ENCODE results near the gene CCDC122.

GRCh38 chr13:43846496-43847158 lies 32.9 kb downstream of the CCDC122 start:
- no peak for TF ChIP-seq CTCF (IDR thresholded peaks at IDR 0.05; ENCODE audit: low read depth, low read length, missing input control)
- TF ChIP-seq, protein P1, sequence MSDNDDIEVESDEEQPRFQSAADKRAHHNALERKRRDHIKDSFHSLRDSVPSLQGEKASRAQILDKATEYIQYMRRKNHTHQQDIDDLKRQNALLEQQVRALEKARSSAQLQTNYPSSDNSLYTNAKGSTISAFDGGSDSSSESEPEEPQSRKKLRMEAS (IDR thresholded peaks at IDR 0.05): no peak
- no peak for TF ChIP-seq RAD21 (IDR thresholded peaks at IDR 0.05)
- TF ChIP-seq SP1 (IDR thresholded peaks at IDR 0.05): no peak
- TF ChIP-seq TAF1 (conservative IDR thresholded peaks at IDR 0.05): no peak
- TF ChIP-seq JUND (IDR thresholded peaks at IDR 0.05): no peak
- TF ChIP-seq ZBTB33 (IDR thresholded peaks at IDR 0.05): no peak
- TF ChIP-seq EGR1 (IDR thresholded peaks at IDR 0.05; ENCODE audit: low read depth in 2 of 2): no peak
- TF ChIP-seq ATF3 (IDR thresholded peaks at IDR 0.05): no peak
- no peak for TF ChIP-seq FOXA1 (IDR thresholded peaks at IDR 0.05)
- TF ChIP-seq GABPA (IDR thresholded peaks at IDR 0.05 in 1 of 2, conservative IDR thresholded peaks at IDR 0.05 in 1 of 2): no peak
- TF ChIP-seq, protein P2, sequence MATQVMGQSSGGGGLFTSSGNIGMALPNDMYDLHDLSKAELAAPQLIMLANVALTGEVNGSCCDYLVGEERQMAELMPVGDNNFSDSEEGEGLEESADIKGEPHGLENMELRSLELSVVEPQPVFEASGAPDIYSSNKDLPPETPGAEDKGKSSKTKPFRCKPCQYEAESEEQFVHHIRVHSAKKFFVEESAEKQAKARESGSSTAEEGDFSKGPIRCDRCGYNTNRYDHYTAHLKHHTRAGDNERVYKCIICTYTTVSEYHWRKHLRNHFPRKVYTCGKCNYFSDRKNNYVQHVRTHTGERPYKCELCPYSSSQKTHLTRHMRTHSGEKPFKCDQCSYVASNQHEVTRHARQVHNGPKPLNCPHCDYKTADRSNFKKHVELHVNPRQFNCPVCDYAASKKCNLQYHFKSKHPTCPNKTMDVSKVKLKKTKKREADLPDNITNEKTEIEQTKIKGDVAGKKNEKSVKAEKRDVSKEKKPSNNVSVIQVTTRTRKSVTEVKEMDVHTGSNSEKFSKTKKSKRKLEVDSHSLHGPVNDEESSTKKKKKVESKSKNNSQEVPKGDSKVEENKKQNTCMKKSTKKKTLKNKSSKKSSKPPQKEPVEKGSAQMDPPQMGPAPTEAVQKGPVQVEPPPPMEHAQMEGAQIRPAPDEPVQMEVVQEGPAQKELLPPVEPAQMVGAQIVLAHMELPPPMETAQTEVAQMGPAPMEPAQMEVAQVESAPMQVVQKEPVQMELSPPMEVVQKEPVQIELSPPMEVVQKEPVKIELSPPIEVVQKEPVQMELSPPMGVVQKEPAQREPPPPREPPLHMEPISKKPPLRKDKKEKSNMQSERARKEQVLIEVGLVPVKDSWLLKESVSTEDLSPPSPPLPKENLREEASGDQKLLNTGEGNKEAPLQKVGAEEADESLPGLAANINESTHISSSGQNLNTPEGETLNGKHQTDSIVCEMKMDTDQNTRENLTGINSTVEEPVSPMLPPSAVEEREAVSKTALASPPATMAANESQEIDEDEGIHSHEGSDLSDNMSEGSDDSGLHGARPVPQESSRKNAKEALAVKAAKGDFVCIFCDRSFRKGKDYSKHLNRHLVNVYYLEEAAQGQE (IDR thresholded peaks at IDR 0.05): no peak
- TF ChIP-seq FOXA2 (IDR thresholded peaks at IDR 0.05): no peak
- no peak for TF ChIP-seq YY1 (IDR thresholded peaks at IDR 0.05)

Measured in liver (tissue), 3 donors.